ENCODE measurements around the gene MYO1D. TPM values are rescaled to one million over a fixed set of nuclear protein-coding genes. Genes with fewer than 3 reads are reported as not detected.

The MYO1D gene
- total and polyA plus RNA-seq, 4 donors = 4.5 to 22.9 (median 13.3) TPM

- H3K27ac ChIP-seq (ENCODE audit: low read depth in 1 of 2, low read length in 2 of 2) = no peak overlapping the region
- WGBS = 79% methylated on average over 7 of the region's 7 CpGs
These were observed 121.7 kb downstream of the MYO1D start for GRCh38 chr17:32755045-32755805.

More at GRCh38 chr17:32755045-32755805, 121.7 kb downstream of the MYO1D start:
- H3K9ac ChIP-seq (ENCODE audit: low read depth in 1 of 2, low read length in 2 of 2) = no peak overlapping the region
- no peak overlapping the region for H3K4me3 ChIP-seq (ENCODE audit: low read depth in 1 of 3, low read length in 3 of 3)
- TF ChIP-seq JUND (IDR thresholded peaks at IDR 0.05) (peak; percentile 54 to 80), RAD21 (IDR thresholded peaks at IDR 0.05) (peak; percentile 96 to 98), CTCF (IDR thresholded peaks at IDR 0.05; ENCODE audit: low read depth, low read length, missing input control) (peak; percentile 66), FOXA1 (IDR thresholded peaks at IDR 0.05) (no peak), FOXA2 (IDR thresholded peaks at IDR 0.05) (no peak), MAX (IDR thresholded peaks at IDR 0.05) (no peak), HNF4G (IDR thresholded peaks at IDR 0.05) (no peak), RXRA (IDR thresholded peaks at IDR 0.05) (no peak), SP1 (IDR thresholded peaks at IDR 0.05) (no peak), GABPA (IDR thresholded peaks at IDR 0.05 in 1 of 2, conservative IDR thresholded peaks at IDR 0.05 in 1 of 2) (no peak), EGR1 (IDR thresholded peaks at IDR 0.05; ENCODE audit: low read depth in 2 of 2) (no peak), REST (IDR thresholded peaks at IDR 0.05) (no peak), NR2F2 (IDR thresholded peaks at IDR 0.05) (no peak), ATF3 (IDR thresholded peaks at IDR 0.05) (no peak)
- H3K36me3 ChIP-seq (ENCODE audit: control insufficient read depth in 4 of 4, insufficient read depth in 3 of 4, low read depth in 1 of 4, low read length in 3 of 4) = peaks cover 0 to 3% (median 0%) of the 10 kb centered on the region in 4 donors
- no peak for DNase-seq (ENCODE audit: low spot score)
- no peaks in the 10 kb centered on the region for H3K9me3 ChIP-seq (ENCODE audit: control insufficient read depth in 4 of 4, low read length in 3 of 4)
- no peaks in the 10 kb centered on the region for H3K27me3 ChIP-seq (ENCODE audit: control insufficient read depth in 4 of 4, insufficient read depth in 4 of 4, low read length in 3 of 4)
- peaks cover 0 to 2% (median 0%) of the 10 kb centered on the region in 4 donors for H3K4me1 ChIP-seq (ENCODE audit: control insufficient read depth in 4 of 4, insufficient read depth in 4 of 4, low read length in 3 of 4)

Data from liver (tissue), 9 donors.